Dendritic cell treated with granulocyte-macrophage colony-stimulating factor and Interleukin-4, amounts not matched to agents 40 ng/mL and 50 ng/mL, for 4 days (primary cell): ENCODE data around the gene TVP23C.

Experiments
- H3K27ac Mint-ChIP-seq: one replicate; pipeline ENCODE4 v1.8.0; 2022; ENCODE audit warnings: mild to moderate bottlenecking, mixed read lengths
- H3K27me3 Mint-ChIP-seq: one replicate; pipeline ENCODE4 v1.8.0; 2022; ENCODE audit warnings: mild to moderate bottlenecking, mixed read lengths
- H3K36me3 Mint-ChIP-seq: one replicate; pipeline ENCODE4 v1.8.0; 2022; ENCODE audit warnings: low read depth, mixed read lengths
- H3K4me1 Mint-ChIP-seq: one replicate; pipeline ENCODE4 v1.8.0; 2022; ENCODE audit warnings: low read depth, mixed read lengths
- H3K4me3 Mint-ChIP-seq: one replicate; pipeline ENCODE4 v1.8.0; 2022; ENCODE audit warnings: mild to moderate bottlenecking, moderate library complexity, mixed read lengths
- H3K9me3 Mint-ChIP-seq: one replicate; pipeline ENCODE4 v1.8.0; 2022; ENCODE audit warnings: mixed read lengths
- intact Hi-C: fragments of 100-400 bp; cut with micrococcal nuclease; formaldehyde crosslinking; loops from one replicate; pipeline ENCODE4 v1.15.0; 2022

The TVP23C gene

GRCh38 chr17:15454346-15454745 lies 108.9 kb downstream of the TVP23C start:
- no peak overlapping the region for H3K4me3 Mint-ChIP-seq
- no peak overlapping the region for H3K27ac Mint-ChIP-seq
- H3K9me3 Mint-ChIP-seq, result peaks cover 9% of the 10 kb centered on the region
- intact Hi-C loops, result no loop called here
- H3K27me3 Mint-ChIP-seq, result no peaks in the 10 kb centered on the region
- H3K36me3 Mint-ChIP-seq, result no peaks in the 10 kb centered on the region
- no peaks in the 10 kb centered on the region for H3K4me1 Mint-ChIP-seq

- Mint-ChIP-seq H3K4me1 (no peaks in the 10 kb centered on the region), H3K27ac (no peak overlapping the region), H3K4me3 (no peak overlapping the region), H3K9me3 (peaks cover 9% of the 10 kb centered on the region), H3K27me3 (no peaks in the 10 kb centered on the region), H3K36me3 (no peaks in the 10 kb centered on the region)
- intact Hi-C loops, result no loop called here
Observed at GRCh38 chr17:15453782-15454181, 109.5 kb downstream of the TVP23C start.

GRCh38 chr17:15453246-15453645 lies 110.0 kb downstream of the TVP23C start:
- Mint-ChIP-seq H3K27me3 (no peaks in the 10 kb centered on the region), H3K27ac (no peak overlapping the region), H3K4me3 (no peak overlapping the region), H3K4me1 (no peaks in the 10 kb centered on the region), H3K36me3 (no peaks in the 10 kb centered on the region), H3K9me3 (peaks cover 9% of the 10 kb centered on the region)
- intact Hi-C loops, result no loop called here

- Mint-ChIP-seq H3K9me3 (peaks cover 9% of the 10 kb centered on the region), H3K36me3 (no peaks in the 10 kb centered on the region), H3K4me1 (no peaks in the 10 kb centered on the region), H3K27ac (no peak overlapping the region), H3K27me3 (no peaks in the 10 kb centered on the region), H3K4me3 (no peak overlapping the region)
- intact Hi-C loops, result no loop called here
Observed at GRCh38 chr17:15452746-15453145, 110.5 kb downstream of the TVP23C start.
